ENCODE results near the gene NCAPD2.

The NCAPD2 gene

GRCh38 chr12:6507102-6507998, 13.4 kb downstream of the NCAPD2 start:
- H3K9me3 Mint-ChIP-seq, result no peaks in the 10 kb centered on the region

GRCh38 chr12:6508087-6508486, 14.2 kb downstream of the NCAPD2 start:
- no peak overlapping the region for H3K4me3 Mint-ChIP-seq
- no peak for DNase-seq
- H3K27ac Mint-ChIP-seq, result no peak overlapping the region
- no peaks in the 10 kb centered on the region for H3K27me3 Mint-ChIP-seq (ENCODE audit: low read depth, poor library complexity)
- peaks cover 64% of the 10 kb centered on the region for H3K36me3 Mint-ChIP-seq (ENCODE audit: low read depth)
- H3K9me3 Mint-ChIP-seq, result no peaks in the 10 kb centered on the region
- H3K4me1 Mint-ChIP-seq, result peaks cover 8% of the 10 kb centered on the region
- no peak for TF ChIP-seq CTCF (IDR thresholded peaks at IDR 0.05)

More at GRCh38 chr12:6507102-6507998, 13.4 kb downstream of the NCAPD2 start:
- Mint-ChIP-seq H3K4me1 (peaks cover 8% of the 10 kb centered on the region), H3K27ac (peak overlapping the region; percentile 57), H3K4me3 (no peak overlapping the region), H3K27me3 (ENCODE audit: low read depth, poor library complexity) (no peaks in the 10 kb centered on the region), H3K36me3 (ENCODE audit: low read depth) (peaks cover 59% of the 10 kb centered on the region)
- DNase-seq, result no peak
- TF ChIP-seq CTCF (IDR thresholded peaks at IDR 0.05), result no peak

GRCh38 chr12:6520186-6520585, 26.3 kb downstream of the NCAPD2 start:
- Mint-ChIP-seq H3K27ac (no peak overlapping the region), H3K36me3 (ENCODE audit: low read depth) (peaks cover 82% of the 10 kb centered on the region), H3K4me3 (no peak overlapping the region), H3K4me1 (no peaks in the 10 kb centered on the region), H3K9me3 (no peaks in the 10 kb centered on the region), H3K27me3 (ENCODE audit: low read depth, poor library complexity) (no peaks in the 10 kb centered on the region)
- no peak for DNase-seq
- TF ChIP-seq CTCF (IDR thresholded peaks at IDR 0.05), result no peak

- Mint-ChIP-seq H3K27me3 (ENCODE audit: low read depth, poor library complexity) (no peaks in the 10 kb centered on the region), H3K36me3 (ENCODE audit: low read depth) (peaks cover 86% of the 10 kb centered on the region), H3K27ac (no peak overlapping the region), H3K4me3 (no peak overlapping the region), H3K4me1 (no peaks in the 10 kb centered on the region), H3K9me3 (no peaks in the 10 kb centered on the region)
- DNase-seq, result no peak
- no peak for TF ChIP-seq CTCF (IDR thresholded peaks at IDR 0.05)
Observed at GRCh38 chr12:6522193-6522592, 28.3 kb downstream of the NCAPD2 start.

- Mint-ChIP-seq H3K4me3 (no peak overlapping the region), H3K27me3 (ENCODE audit: low read depth, poor library complexity) (no peaks in the 10 kb centered on the region), H3K36me3 (ENCODE audit: low read depth) (peaks cover 86% of the 10 kb centered on the region), H3K27ac (peak overlapping the region; percentile 38), H3K4me1 (no peaks in the 10 kb centered on the region), H3K9me3 (no peaks in the 10 kb centered on the region)
- no peak for TF ChIP-seq CTCF (IDR thresholded peaks at IDR 0.05)
- DNase-seq, result no peak
Observed at GRCh38 chr12:6523708-6524107, 29.8 kb downstream of the NCAPD2 start.

- Mint-ChIP-seq H3K36me3 (ENCODE audit: low read depth) (peaks cover 89% of the 10 kb centered on the region), H3K27ac (no peak overlapping the region), H3K4me3 (no peak overlapping the region), H3K4me1 (no peaks in the 10 kb centered on the region), H3K9me3 (no peaks in the 10 kb centered on the region), H3K27me3 (ENCODE audit: low read depth, poor library complexity) (no peaks in the 10 kb centered on the region)
- no peak for DNase-seq
- no peak for TF ChIP-seq CTCF (IDR thresholded peaks at IDR 0.05)
Observed at GRCh38 chr12:6524648-6525047, 30.7 kb downstream of the NCAPD2 start.

Data from nephron progenitor cell (in vitro differentiated cells).